Fibroblast of skin of left quadriceps (primary cell): Measurements from ENCODE around the gene ZNF892.
A peak's percentile ranks its signal among the peaks of the same experiment; 100 is the strongest.
"Not testable (repeated sequence)": the region's sequence is repeated elsewhere in the genome, so short reads cannot be mapped to it uniquely, and the experiment has no call there.

Experiments used
- DNase-seq, 2 experiments: peaks; one replicate each; pipeline ENCODE4 v3.0.0-alpha.2; 2013; ENCODE audit warnings: low read depth in 2 of 2

ZNF892 gene

GRCh38 chr2:95207111-95207961, at the start of gene ZNF892:
TSS of gene ZNF892 (plus strand) at chr2:95207521. CDS start at chr2:95207816, 295 bp downstream.
- peak; percentile 53 to 61 for DNase-seq

GRCh38 chr2:95158441-95158840, 48.9 kb upstream of the ZNF892 start:
- no peak for DNase-seq

- peak in 1 of 2 experiments; percentile 11 for DNase-seq
These were observed 48.3 kb upstream of the ZNF892 start for GRCh38 chr2:95158891-95159619.

- DNase-seq = peak; percentile 38 to 48
These were observed 47.5 kb upstream of the ZNF892 start, which contains the start of gene ZNF514 for GRCh38 chr2:95159690-95160449. TSS of gene ZNF514 (minus strand) at chr2:95159848. CDS start at chr2:95153253, 6,595 bp downstream.

- no peak for DNase-seq
These were observed 42.3 kb upstream of the ZNF892 start for GRCh38 chr2:95165030-95165370.

GRCh38 chr2:95165371-95166064, 41.8 kb upstream of the ZNF892 start, which contains the start of gene ZNF2:
TSS of gene ZNF2 (plus strand) at chr2:95165809. CDS start at chr2:95176227, 10,418 bp downstream.
- DNase-seq = peak; percentile 95 to 96

- DNase-seq = no peak
These were observed 41.1 kb upstream of the ZNF892 start for GRCh38 chr2:95166065-95166763.

GRCh38 chr2:95171902-95172301, 35.4 kb upstream of the ZNF892 start:
- DNase-seq = no peak

GRCh38 chr2:95174031-95174542, 33.2 kb upstream of the ZNF892 start:
- DNase-seq = no peak

GRCh38 chr2:95179451-95179850, 27.9 kb upstream of the ZNF892 start:
- DNase-seq = no peak

GRCh38 chr2:95181774-95182173, 25.5 kb upstream of the ZNF892 start:
- DNase-seq = no peak

- no peak for DNase-seq
These were observed 22.1 kb upstream of the ZNF892 start for GRCh38 chr2:95185197-95185596.

- DNase-seq = no peak
These were observed 21.3 kb upstream of the ZNF892 start for GRCh38 chr2:95185973-95186372.

GRCh38 chr2:95192956-95193355, 14.4 kb upstream of the ZNF892 start:
- DNase-seq = not testable (repeated sequence)

GRCh38 chr2:95203911-95204310, 3.4 kb upstream of the ZNF892 start:
- no peak for DNase-seq

- no peak for DNase-seq
These were observed 2.9 kb upstream of the ZNF892 start for GRCh38 chr2:95204396-95204795.

- DNase-seq = no peak
These were observed 1.2 kb upstream of the ZNF892 start for GRCh38 chr2:95206096-95206495.

GRCh38 chr2:95208106-95208505, 785 bp downstream of the ZNF892 start:
- DNase-seq = no peak

GRCh38 chr2:95215018-95215612, 7.8 kb downstream of the ZNF892 start:
- DNase-seq = no peak

- DNase-seq = no peak
These were observed 13.1 kb downstream of the ZNF892 start for GRCh38 chr2:95220449-95220848.
